ENCODE measurements around the gene COQ5. TPM values are rescaled to one million over a fixed set of nuclear protein-coding genes. Genes with fewer than 3 reads are reported as not detected.
A peak's percentile ranks its signal among the peaks of the same experiment; 100 is the strongest.

COQ5 gene
- total RNA-seq, 1 donor from 2014 or later, result 46.3 TPM

- DNase-seq (ENCODE audit: low read depth), result no peak
- no peak overlapping the region for H3K4me3 ChIP-seq (ENCODE audit: low read depth, low read length)
- no peak for TF ChIP-seq CTCF (conservative IDR thresholded peaks at IDR 0.05; ENCODE audit: low read depth, low read length)
These were observed 47.8 kb downstream of the COQ5 start for GRCh38 chr12:120481022-120481767.

- H3K4me3 ChIP-seq (ENCODE audit: low read depth, low read length), result no peak overlapping the region
- no peak for DNase-seq (ENCODE audit: low read depth)
- no peak for TF ChIP-seq CTCF (conservative IDR thresholded peaks at IDR 0.05; ENCODE audit: low read depth, low read length)
These were observed 48.7 kb downstream of the COQ5 start for GRCh38 chr12:120480211-120480610.

DNA sequence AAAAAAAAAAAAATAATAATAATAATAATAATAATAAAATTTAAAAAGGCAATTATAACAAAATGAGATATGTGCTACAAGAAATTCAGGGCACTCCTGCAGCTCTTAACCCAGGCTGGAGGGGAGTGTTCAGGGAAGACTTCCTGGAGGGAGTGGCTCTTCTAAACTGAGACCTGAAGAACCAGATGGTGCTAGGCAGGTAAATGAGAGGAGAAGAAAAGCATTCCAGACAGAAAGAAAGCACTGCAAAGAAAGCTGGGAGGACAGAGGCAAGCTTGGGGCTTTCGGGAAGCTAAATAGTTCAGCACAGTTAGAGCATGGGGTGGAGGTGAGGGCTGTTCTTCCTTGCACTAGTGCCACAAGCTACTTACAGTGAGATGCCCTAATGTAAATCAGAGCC is 49.5 kb downstream of the COQ5 start:
- no peak for DNase-seq (ENCODE audit: low read depth)
- no peak for TF ChIP-seq CTCF (conservative IDR thresholded peaks at IDR 0.05; ENCODE audit: low read depth, low read length)

GRCh38 chr12:120475643-120476042 is 53.3 kb downstream of the COQ5 start:
- DNase-seq (ENCODE audit: low read depth), result no peak
- TF ChIP-seq CTCF (conservative IDR thresholded peaks at IDR 0.05; ENCODE audit: low read depth, low read length), result no peak
- no peak overlapping the region for H3K4me3 ChIP-seq (ENCODE audit: low read depth, low read length)

More for the DNA sequence above, 49.5 kb downstream of the COQ5 start:
- H3K4me3 ChIP-seq (ENCODE audit: low read depth, low read length), result no peak overlapping the region

GRCh38 chr12:120474616-120474960 is 54.4 kb downstream of the COQ5 start:
- TF ChIP-seq CTCF (conservative IDR thresholded peaks at IDR 0.05; ENCODE audit: low read depth, low read length), result no peak
- no peak for DNase-seq (ENCODE audit: low read depth)
- H3K4me3 ChIP-seq (ENCODE audit: low read depth, low read length), result peak overlapping the region; percentile 21

DNA sequence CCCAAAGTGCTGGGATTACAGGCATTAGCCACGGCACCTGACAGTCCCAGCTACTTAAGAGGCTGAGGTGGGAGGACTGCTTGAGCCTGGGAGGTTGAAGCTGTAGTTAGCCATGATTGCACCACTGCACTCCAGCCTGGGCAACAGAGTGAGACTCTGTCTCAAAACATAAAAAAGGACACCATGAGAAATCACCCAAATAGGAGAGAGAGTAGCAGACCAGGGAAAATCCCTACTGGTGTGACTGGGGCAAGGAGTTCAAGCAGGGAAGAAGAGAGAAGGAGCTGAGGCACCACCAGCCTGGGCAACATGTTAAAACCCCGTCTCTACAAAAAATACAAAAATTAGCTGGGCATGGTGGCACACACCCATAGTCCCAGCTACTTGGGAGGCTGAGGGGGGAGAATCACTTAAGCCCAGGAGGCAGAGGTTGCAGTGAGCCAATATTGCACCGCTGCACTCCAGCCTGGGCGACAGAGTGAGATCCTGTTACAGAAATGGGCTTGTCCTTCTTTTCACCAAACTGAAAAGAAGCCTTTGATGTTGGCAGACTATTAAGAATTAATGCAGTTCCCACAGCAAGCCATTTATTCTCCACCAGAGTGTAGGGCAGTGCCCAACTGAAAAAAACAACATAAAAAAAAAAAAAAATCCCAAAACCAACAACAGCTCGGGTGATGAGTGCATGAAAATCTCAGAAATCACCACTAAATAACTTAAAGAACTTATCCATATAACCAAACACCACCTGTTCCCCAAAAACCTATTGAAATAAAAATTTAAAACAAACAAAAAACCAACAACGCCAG is 54.9 kb downstream of the COQ5 start:
- DNase-seq (ENCODE audit: low read depth), result no peak
- no peak for TF ChIP-seq CTCF (conservative IDR thresholded peaks at IDR 0.05; ENCODE audit: low read depth, low read length)
- H3K4me3 ChIP-seq (ENCODE audit: low read depth, low read length), result no peak overlapping the region

Data from epithelial cell of proximal tubule (primary cell).